Suprapubic skin (tissue), 3 donors: ENCODE data around the gene EIPR1.

ENCODE experiments used
- CTCF ChIP-seq, 2 donors: fragments of 200-600 bp in 1 of 2; fragments of 450-650 bp in 1 of 2; sonication (generic) in 1 of 2; IDR thresholded peaks; one replicate each; pipeline ENCODE4 v1.5.1; 2016 to 2019; ENCODE audit warnings: antibody characterized with exemption in 2 of 2, mild to moderate bottlenecking in 1 of 2, moderate library complexity in 1 of 2
- EP300 ChIP-seq: sonication (generic); formaldehyde crosslinking; IDR thresholded peaks from one replicate; pipeline ENCODE4 v1.6.1; 2017; ENCODE audit warnings: antibody characterized with exemption
- POLR2A ChIP-seq, 2 donors: fragments of 450-650 bp; IDR thresholded peaks; one replicate each; pipeline ENCODE4 v1.6.1; 2017; ENCODE audit warnings: antibody characterized with exemption in 2 of 2, mild to moderate bottlenecking in 2 of 2, moderate library complexity in 2 of 2

GRCh38 chr2:3342324-3342723 lies 35.3 kb downstream of the EIPR1 start:
- no peak for TF ChIP-seq POLR2A (IDR thresholded peaks at IDR 0.05)
- TF ChIP-seq CTCF (IDR thresholded peaks at IDR 0.05) = no peak
- TF ChIP-seq EP300 = no peak
